Neural cell (in vitro differentiated cells): ENCODE measurements around the gene ZNF407. TPM values are rescaled to one million over a fixed set of nuclear protein-coding genes. Genes with fewer than 3 reads are reported as not detected.

Source experiments
- H2AFZ ChIP-seq: fragments of 200-600, 300-800 bp; sonication (generic), shearing (Covaris generic); 2 replicates; pipeline ENCODE4 v1.6.0; 2014; ENCODE audit warnings: low read depth, mild to moderate bottlenecking, antibody characterized with exemption, low read length, moderate library complexity
- H3F3A ChIP-seq: fragments of 200-600 bp; shearing (Covaris generic); 2 replicates; pipeline ENCODE4 v1.6.1; 2016; ENCODE audit warnings: mild to moderate bottlenecking, moderate library complexity, mixed read lengths, antibody characterized with exemption, low read length; ENCODE audit not compliant: insufficient read depth, poor library complexity, severe bottlenecking
- H3K27ac ChIP-seq: fragments of 200-600, 300-800 bp; sonication (generic), shearing (Covaris generic); 2 replicates; pipeline ENCODE4 v1.5.1; 2014; ENCODE audit warnings: mild to moderate bottlenecking, low read length, moderate library complexity
- H3K27me3 ChIP-seq: fragments of 300-800, 200-600 bp; sonication (generic), shearing (Covaris generic); 2 replicates; pipeline ENCODE4 v1.6.0; 2014; ENCODE audit warnings: mild to moderate bottlenecking, low read depth, low read length, moderate library complexity; ENCODE audit not compliant: insufficient read depth
- H3K36me3 ChIP-seq: fragments of 300-800, 200-600 bp; sonication (generic), shearing (Covaris generic); 2 replicates; pipeline ENCODE4 v1.5.1; 2014; ENCODE audit warnings: mild to moderate bottlenecking, antibody characterized with exemption, low read length, moderate library complexity; ENCODE audit not compliant: insufficient read depth
- H3K4me2 ChIP-seq: fragments of 300-800, 200-600 bp; sonication (generic), shearing (Covaris generic); 2 replicates; pipeline ENCODE4 v1.6.0; 2014; ENCODE audit warnings: mild to moderate bottlenecking, low read length
- H3K4me3 ChIP-seq: fragments of 300-800, 200-600 bp; sonication (generic), shearing (Covaris generic); 2 replicates; pipeline ENCODE4 v1.5.1; 2014; ENCODE audit warnings: mild to moderate bottlenecking, low read length, moderate library complexity
- H3K79me2 ChIP-seq: fragments of 200-600 bp; shearing (Covaris generic); replicated peaks from 2 replicates; pipeline ENCODE4 v1.6.0; 2014; ENCODE audit warnings: mild to moderate bottlenecking, low read length, moderate library complexity; ENCODE audit not compliant: insufficient read depth
- H3K9ac ChIP-seq: fragments of 300-800, 200-600 bp; sonication (generic), shearing (Covaris generic); 2 replicates; pipeline ENCODE4 v1.6.1; 2016; ENCODE audit warnings: mild to moderate bottlenecking, low read length, mixed read lengths
- H3K9me2 ChIP-seq: fragments of 200-600 bp; shearing (Covaris generic); 2 replicates; pipeline ENCODE4 v1.6.1; 2016; ENCODE audit warnings: mild to moderate bottlenecking, low read length, mixed read lengths; ENCODE audit not compliant: insufficient read depth
- H3K9me3 ChIP-seq: fragments of 200-600, 300-800 bp; sonication (generic), shearing (Covaris generic); 2 replicates; pipeline ENCODE4 v1.6.1; 2016; ENCODE audit warnings: mild to moderate bottlenecking, mixed run types, low read length, moderate library complexity, mixed read lengths
- H4K20me1 ChIP-seq: fragments of 200-600 bp; shearing (Covaris generic); 2 replicates; pipeline ENCODE4 v1.6.1; 2016; ENCODE audit warnings: mild to moderate bottlenecking, mixed run types; ENCODE audit not compliant: insufficient read depth
- CTCF ChIP-seq: fragments of 450-650 bp; IDR thresholded peaks from 2 replicates; pipeline ENCODE4 v1.5.1; 2014; ENCODE audit warnings: antibody characterized with exemption, mild to moderate bottlenecking, moderate library complexity; ENCODE audit not compliant: poor library complexity, severe bottlenecking
- EP300 ChIP-seq: fragments of 450-650 bp; conservative IDR thresholded peaks from 2 replicates; pipeline ENCODE4 v1.6.1; 2014; ENCODE audit warnings: antibody characterized with exemption, mild to moderate bottlenecking, moderate library complexity; ENCODE audit not compliant: poor library complexity, severe bottlenecking
- EZH2 ChIP-seq: fragments of 200-600, 300-800 bp; shearing (Covaris generic), sonication (generic); IDR thresholded peaks from 2 replicates; pipeline ENCODE4 v1.6.1; 2014; ENCODE audit warnings: antibody characterized with exemption, low read length, borderline replicate concordance, mild to moderate bottlenecking; ENCODE audit not compliant: insufficient read depth, poor library complexity, severe bottlenecking
- MXI1 ChIP-seq: fragments of 450-650 bp; conservative IDR thresholded peaks from 2 replicates; pipeline ENCODE4 v1.6.1; 2014; ENCODE audit warnings: antibody characterized with exemption, mild to moderate bottlenecking; ENCODE audit not compliant: poor library complexity, severe bottlenecking
- POLR2AphosphoS5 ChIP-seq: IDR thresholded peaks from 2 replicates; pipeline ENCODE4 v1.6.1; 2012
- RAD21 ChIP-seq: fragments of 450-650 bp; conservative IDR thresholded peaks from 2 replicates; pipeline ENCODE4 v1.6.1; 2014; ENCODE audit warnings: antibody characterized with exemption, mild to moderate bottlenecking, moderate library complexity
- REST ChIP-seq: IDR thresholded peaks from 2 replicates; pipeline ENCODE4 v1.6.1; 2012; ENCODE audit warnings: borderline replicate concordance
- SMC3 ChIP-seq: fragments of 450-650 bp; conservative IDR thresholded peaks from 2 replicates; pipeline ENCODE4 v1.6.1; 2014; ENCODE audit warnings: antibody characterized with exemption, mild to moderate bottlenecking, moderate library complexity; ENCODE audit not compliant: poor library complexity
- TAF1 ChIP-seq: IDR thresholded peaks from 2 replicates; pipeline ENCODE4 v1.6.1; 2012; ENCODE audit warnings: low read depth
- polyA plus RNA-seq: library from polyadenylated mRNA; depleted of rRNA; stranded (reverse); fragments of >200 nt; gene quantifications from 2 replicates; pipeline ENCODE4 v1.2.3, GENCODE V29; 2014

ZNF407 gene
- polyA plus RNA-seq, 1 donor from 2014 or later: 2.9 TPM

DNA sequence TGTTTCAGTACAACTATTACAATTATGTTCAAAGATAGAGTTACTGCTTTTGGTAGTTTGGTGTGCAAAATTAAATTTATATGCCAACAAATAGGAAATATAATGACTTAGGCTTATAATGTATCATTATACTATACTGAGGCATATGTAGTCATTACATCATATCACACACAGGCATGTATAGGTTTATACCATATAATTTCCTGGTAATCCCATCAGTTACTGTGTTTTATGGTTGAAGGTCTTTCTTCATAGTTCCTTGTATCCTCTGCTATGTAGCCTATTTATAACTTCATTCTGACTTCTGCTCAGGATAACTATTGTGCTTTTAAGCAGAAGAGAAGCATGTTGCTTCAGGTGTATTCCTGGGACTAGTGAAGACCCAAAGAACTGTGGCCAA is 110.5 kb downstream of the ZNF407 start:
- Histone ChIP-seq H3F3A (no peaks in the 10 kb centered on the region), H3K9ac (no peak overlapping the region), H4K20me1 (no peaks in the 10 kb centered on the region), H3K4me2 (no peak overlapping the region), H3K27ac (no peak overlapping the region), H3K27me3 (no peaks in the 10 kb centered on the region), H3K4me3 (no peak overlapping the region), H2AFZ (no peak overlapping the region), H3K79me2 (no peaks in the 10 kb centered on the region), H3K9me3 (no peaks in the 10 kb centered on the region), H3K9me2 (no peaks in the 10 kb centered on the region), H3K36me3 (no peaks in the 10 kb centered on the region)
- TF ChIP-seq MXI1 (no peak), SMC3 (no peak), TAF1 (no peak), CTCF (no peak), REST (no peak), EZH2 (no peak), EP300 (no peak), POLR2AphosphoS5 (no peak), RAD21 (no peak)

GRCh38 chr18:74709452-74709851 is 111.8 kb downstream of the ZNF407 start:
- Histone ChIP-seq H3K36me3 (no peaks in the 10 kb centered on the region), H2AFZ (no peak overlapping the region), H3F3A (no peaks in the 10 kb centered on the region), H3K9me3 (no peaks in the 10 kb centered on the region), H4K20me1 (no peaks in the 10 kb centered on the region), H3K4me3 (no peak overlapping the region), H3K27ac (no peak overlapping the region), H3K79me2 (no peaks in the 10 kb centered on the region), H3K9ac (no peak overlapping the region), H3K27me3 (no peaks in the 10 kb centered on the region), H3K4me2 (no peak overlapping the region), H3K9me2 (no peaks in the 10 kb centered on the region)
- TF ChIP-seq MXI1: no peak
- TF ChIP-seq REST: no peak
- no peak for TF ChIP-seq POLR2AphosphoS5
- no peak for TF ChIP-seq CTCF
- no peak for TF ChIP-seq EP300
- no peak for TF ChIP-seq RAD21
- no peak for TF ChIP-seq EZH2
- no peak for TF ChIP-seq TAF1
- no peak for TF ChIP-seq SMC3
